Activated T-helper 9 cell treated with anti-CD3 and anti-CD28 coated beads, Interleukin-2, amount 50 U/mL, for 16 hours (primary cell): ENCODE measurements around the gene FREM1.

ENCODE experiments used
- DNase-seq: peaks from one replicate; pipeline ENCODE4 v3.0.0-alpha.2; 2020; ENCODE audit warnings: low read depth

The FREM1 gene

DNA sequence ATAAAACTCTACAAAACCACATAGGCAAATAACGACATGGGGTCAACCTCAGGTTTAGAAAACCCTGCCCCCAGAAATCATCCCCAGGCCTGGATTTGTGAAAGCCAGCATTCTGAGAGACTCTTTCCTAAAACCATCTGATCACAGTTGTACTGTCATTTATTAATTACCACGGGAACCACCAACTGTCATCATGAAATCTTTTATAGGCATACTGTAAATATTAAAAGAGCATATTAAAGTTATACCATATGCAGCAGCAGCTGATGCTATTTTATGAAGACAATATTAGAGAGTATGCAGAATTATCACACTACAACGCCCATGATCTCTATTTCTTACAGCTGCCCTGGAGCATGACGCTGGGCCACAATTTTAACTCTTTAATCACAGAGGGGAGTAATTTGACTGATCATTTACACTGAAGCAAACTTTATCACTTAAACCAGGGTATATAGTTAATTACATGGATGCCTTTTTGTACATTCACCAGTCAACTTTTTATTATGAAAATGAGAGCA, 208.0 kb downstream of the FREM1 start:
- DNase-seq: no peak

DNA sequence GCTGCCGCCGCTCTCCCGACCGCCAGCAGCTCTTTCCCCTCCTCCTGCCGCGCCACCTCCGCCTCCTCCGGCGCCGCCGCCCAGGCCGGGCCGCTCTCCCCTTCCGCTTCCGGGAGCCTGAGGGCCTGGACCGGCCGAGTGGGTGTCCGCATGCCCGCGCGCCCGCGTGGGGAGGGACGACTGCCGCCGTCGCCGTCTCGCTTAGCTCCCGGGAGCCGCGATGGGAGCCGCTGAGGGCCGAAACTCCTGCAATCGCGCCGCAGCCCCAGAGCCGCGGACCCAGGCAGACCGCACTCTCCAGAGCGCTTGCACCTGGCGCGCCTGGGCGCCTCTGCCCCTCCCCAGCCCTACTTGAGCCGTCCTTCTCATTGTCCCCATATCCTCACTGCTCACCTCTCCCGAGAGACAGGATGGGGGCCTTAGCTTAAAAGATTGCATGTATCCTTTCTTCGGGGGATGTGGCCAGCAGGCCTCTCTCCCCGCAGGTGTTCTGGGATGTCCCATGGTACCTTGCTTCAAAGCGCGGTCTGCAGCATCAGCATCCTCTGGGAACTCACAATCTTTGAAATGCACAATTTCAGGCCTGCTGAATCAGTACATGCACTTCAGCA, 216.9 kb downstream of the FREM1 start, which contains the start of gene ZDHHC21:
ZDHHC21 (minus strand) TSS at position 182 of the 611 bp plus-strand sequence. CDS start 19,092 bp downstream, outside the sequence.
- DNase-seq: peak; percentile 40

DNA sequence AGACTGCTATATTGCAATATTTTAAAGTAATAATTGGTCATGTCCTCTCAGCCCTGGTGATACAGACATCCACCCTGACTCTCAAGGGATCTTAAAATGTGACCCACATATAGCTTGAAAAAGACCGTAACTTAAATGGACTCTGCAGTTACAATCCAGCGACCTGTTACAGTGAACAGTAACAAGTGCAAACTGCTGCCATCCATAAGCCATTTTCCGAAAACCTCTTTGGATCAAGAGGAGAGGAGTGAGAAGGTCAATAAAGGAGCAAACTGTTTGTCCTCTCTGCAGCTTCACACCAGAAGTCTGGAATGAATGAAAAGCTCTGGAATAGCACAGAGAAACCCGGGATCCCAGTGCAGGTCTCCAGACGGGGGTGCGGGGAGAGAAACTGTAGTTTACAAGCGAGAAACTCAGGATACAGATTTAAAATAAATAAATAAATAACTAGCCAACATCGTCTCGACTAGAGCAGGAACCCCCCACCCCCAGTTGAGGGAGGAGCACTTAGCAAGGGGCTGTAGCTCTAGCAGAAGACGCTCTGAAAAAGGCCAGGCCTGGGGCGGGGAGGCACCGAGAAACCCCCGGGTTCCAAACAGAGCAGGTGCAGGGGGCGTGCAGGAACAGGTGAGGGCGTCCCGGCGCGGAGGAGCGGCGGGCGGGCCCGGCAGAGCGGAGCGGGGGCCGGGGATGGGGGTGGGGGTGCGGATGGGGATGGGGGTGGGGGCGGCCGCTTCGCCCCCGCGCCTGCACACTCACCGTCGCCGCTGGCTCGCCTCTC, 217.6 kb downstream of the FREM1 start:
- no peak for DNase-seq

- DNase-seq: no peak
These were observed 219.1 kb downstream of the FREM1 start for GRCh38 chr9:14690948-14691730.

GRCh38 chr9:14687042-14687719, 223.0 kb downstream of the FREM1 start:
- DNase-seq: no peak

DNA sequence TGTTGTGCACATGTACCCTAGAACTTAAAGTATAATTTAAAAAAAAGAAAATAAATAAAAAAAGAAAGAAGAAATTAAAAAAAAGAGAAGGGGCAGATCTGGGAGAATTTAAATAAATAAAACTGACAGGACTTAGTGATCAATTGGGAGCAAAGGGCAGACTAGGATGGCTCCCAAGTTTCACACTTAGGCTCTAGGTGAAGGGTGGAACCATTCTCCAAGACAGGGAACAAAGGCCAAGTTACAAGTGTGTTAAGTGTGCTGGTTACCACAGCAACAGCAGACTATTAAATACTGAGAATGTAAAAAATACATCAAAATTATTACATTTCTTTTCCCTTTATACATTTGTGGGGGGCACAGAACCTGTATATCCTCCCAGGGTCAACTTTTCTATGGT, 224.1 kb downstream of the FREM1 start:
- no peak for DNase-seq
